NOMO-1 treated with DMSO at 0.1 percent for 48 hours (cell line): ENCODE measurements around the gene PAX8.
A peak's percentile ranks its signal among the peaks of the same experiment; 100 is the strongest.

Source experiments
- DNase-seq: peaks from one replicate; lab custom pipeline; 2025; ENCODE audit not compliant: unreplicated experiment; lab: John Stamatoyannopoulos, UW

Gene PAX8

DNA sequence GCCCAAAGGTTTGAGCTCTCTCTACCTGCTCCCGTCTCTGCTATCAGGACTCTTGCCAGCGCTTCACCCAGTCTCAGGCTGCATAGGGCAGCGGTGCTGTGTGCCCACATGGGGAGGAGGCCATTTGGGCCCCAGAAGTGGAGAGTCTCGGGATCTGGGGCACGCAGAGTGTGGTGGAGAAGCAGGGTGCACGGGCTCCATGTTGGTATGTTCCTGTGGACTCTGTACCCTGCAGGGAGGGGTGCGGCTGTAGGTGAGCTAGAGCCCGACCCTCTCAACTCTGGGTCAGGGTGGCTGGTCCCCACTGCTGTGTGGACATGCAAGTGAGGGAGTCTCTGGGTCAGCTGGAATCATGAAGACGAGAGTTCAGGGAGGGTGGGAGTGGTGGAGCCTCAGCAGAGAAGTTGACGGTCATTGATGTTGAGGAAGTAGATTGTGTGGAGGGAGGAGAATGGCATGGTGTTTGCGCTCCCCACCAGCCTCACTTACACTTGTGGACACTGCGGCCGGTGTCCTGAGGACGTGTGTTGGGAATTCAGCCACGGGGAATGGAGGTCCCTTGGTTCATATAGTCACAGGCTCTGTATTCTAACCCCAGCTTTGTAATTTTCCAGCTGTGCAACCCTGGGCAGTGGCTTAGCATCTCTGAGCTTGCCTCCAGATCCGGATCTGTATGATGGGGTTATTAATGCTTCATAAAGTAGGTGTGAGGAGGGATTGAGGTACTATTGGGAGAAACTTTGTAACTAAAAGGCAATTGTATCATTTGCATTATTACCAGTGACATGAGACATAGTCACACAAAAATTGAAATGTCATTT lies 105.8 kb downstream of the PAX8 start:
- no peak for DNase-seq

- no peak for DNase-seq
These were observed 107.2 kb downstream of the PAX8 start for GRCh38 chr2:113171334-113172075.

DNA sequence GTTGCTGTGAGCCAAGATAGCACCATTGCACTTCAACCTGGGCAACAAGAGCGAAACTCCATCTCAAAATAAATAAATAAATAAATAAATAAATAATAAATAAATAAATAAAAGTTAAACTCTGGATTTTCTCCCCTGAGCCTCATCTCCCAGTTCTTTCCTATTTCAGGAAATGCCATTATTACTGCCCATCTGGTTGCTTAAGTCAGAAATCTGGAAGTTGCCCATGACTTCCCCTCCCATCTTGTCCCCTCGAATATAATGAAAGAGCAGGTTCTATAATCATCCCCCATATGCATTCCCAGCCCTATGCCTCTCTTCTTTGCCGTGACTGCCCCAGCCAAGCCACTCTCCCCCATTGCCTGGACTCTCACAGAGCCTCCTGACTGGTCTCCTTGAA lies 109.1 kb downstream of the PAX8 start:
- no peak for DNase-seq

- no peak for DNase-seq
These were observed 109.7 kb downstream of the PAX8 start for GRCh38 chr2:113169002-113169530.

DNA sequence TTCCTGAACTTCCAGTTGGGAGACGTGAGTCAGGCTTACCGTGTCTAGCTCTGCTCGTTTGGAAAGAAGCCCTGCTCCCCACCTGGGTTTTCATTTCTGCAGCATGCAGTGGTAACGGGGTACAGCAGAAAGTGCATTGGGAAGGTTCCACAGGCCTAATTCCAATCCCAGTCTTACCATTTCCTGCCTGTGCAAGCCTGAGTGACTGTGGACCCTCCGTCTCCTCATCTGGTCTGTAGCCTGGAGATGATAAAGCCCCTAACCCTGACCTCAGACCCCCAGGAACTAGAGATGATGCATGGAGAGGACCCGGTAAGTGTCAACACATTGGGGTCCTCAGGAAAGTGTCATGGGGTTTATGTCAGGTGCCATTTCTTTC lies 110.8 kb downstream of the PAX8 start:
- DNase-seq = no peak

DNA sequence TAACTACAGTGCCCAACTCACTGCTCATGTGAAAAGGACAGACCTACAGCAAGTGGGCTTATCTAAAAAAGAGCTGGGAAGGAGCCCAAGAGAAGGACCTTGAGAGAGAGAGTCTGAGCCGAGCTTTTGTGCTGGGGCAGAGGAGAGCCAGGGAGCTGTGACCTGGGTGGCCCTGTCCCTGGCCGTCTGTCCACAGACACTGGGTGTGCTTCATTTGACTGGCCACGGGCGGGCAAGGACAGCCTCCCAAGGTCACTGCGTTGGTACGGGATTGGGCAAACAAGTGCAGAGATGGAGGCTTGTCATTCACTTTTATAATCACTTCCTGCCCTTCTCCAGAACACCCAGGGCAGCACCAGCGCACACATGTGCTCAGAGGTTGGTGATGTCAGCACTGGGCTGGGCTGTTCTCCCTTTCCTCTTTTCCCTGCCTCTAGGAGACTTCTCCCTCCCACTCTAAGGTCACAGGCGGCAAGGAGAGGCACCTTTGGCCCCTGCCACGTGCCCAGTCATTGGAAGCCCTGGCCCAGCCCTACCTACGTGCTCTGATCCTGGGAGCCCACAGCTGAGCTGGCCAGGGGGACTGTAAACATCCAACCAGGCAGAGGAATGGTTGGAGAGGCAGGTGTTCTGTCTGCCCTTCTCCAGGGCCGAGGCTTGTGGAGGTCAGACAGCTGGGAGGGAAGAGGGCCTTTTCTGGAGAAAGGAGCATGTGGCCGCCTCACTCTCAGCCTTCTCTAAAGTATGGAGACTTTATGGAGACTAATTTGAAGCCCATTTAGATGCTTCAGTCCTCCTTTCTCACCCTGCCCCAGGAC lies 111.4 kb downstream of the PAX8 start:
- DNase-seq = peak; percentile 74

DNA sequence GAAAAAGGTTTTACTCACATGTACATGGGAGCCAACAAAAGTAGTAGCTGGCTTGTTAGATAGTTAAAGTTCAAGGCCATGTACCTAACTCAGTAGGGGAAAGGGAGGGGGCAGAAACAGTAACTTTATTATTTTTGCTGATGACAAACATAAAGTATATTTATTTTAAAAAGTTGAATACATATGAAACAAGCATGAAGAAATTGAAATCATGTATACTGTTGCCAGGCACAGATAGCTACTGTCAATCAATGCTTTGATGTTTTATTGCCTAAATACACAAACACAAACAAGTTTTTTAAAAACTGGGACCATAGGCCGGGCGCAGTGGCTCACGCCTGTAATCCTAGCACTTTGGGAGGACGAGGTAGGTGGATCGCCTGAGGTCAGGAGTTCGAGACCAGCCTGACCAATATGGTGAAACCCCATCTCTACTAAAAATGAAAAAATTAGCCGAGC lies 112.5 kb downstream of the PAX8 start:
- DNase-seq = no peak
